Cardiac muscle cell (in vitro differentiated cells and primary cell): Measurements from ENCODE around the gene ARHGEF2. TPM values are rescaled to one million over a fixed set of nuclear protein-coding genes. Genes with fewer than 3 reads are reported as not detected.

ENCODE experiments used
- DNase-seq, 2 donors: peaks; one replicate each; pipeline versions ENCODE4 v3.0.0 to v3.0.0-alpha.2; 2010 to 2017; ENCODE audit warnings: low read depth in 1 of 2, low spot score in 1 of 2
- H3K27ac ChIP-seq: fragments of 200-600 bp; sonication (generic); 2 replicates; pipeline ENCODE4 v1.5.1; 2016
- H3K27me3 ChIP-seq: fragments of 200-600 bp; sonication (generic); 2 replicates; pipeline ENCODE4 v1.6.0; 2016; ENCODE audit warnings: control low read depth
- H3K36me3 ChIP-seq: fragments of 200-600 bp; sonication (generic); 2 replicates; pipeline ENCODE4 v1.5.1; 2016; ENCODE audit warnings: control low read depth
- H3K4me1 ChIP-seq: fragments of 200-600 bp; sonication (generic); 2 replicates; pipeline ENCODE4 v1.8.1; 2017; ENCODE audit warnings: low read depth, mild to moderate bottlenecking, mixed run types
- H3K4me3 ChIP-seq: fragments of 200-600 bp; sonication (generic); 2 replicates; pipeline ENCODE4 v1.5.1; 2016; ENCODE audit warnings: mild to moderate bottlenecking
- H3K9me3 ChIP-seq: fragments of 200-600 bp; sonication (generic); 2 replicates; pipeline ENCODE4 v1.5.1; 2017; ENCODE audit warnings: low read depth, mild to moderate bottlenecking, control low read depth
- polyA plus RNA-seq: library from polyadenylated mRNA; unstranded; fragments of >200 nt; fragmentation: Nextera tagmentation; extraction: Ambion mirVana; gene quantifications from 2 replicates; pipeline ENCODE4 v1.2.1, GENCODE V29; 2016
- total RNA-seq: library from RNA; depleted of rRNA; stranded (reverse); fragments of >200 nt; gene quantifications from 2 replicates; pipeline ENCODE4 v1.2.3, GENCODE V29; 2016
- TF ChIP-seq, protein P1 (sequence below): IDR thresholded peaks from 2 replicates; pipeline ENCODE4 v1.5.1; 2012; ENCODE audit warnings: low read depth, mild to moderate bottlenecking, low read length

Gene ARHGEF2
- total and polyA plus RNA-seq, 2 experiments from 2014 or later: 38.6 to 126 TPM

DNA sequence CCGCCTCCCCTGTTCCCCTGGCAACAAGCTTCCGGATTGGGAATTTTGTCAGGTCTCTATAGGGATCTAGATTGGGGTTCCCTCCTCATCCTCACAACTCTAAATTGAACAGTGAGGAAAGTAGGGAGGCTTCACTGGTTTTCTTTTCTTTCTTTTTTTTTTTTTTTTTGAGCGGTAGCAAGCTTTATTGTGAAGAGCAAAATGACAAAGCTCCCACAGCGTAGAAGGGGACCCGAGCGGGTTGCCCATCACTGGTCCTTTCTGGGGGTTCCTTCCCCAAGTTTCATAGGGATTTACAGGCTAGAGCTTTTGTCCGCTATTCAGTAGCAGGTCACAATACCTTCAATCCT is 10.3 kb downstream of the ARHGEF2 start:
- Histone ChIP-seq H3K27ac (peak overlapping the region; percentile 84), H3K4me1 (peaks cover 39% of the 10 kb centered on the region), H3K27me3 (no peaks in the 10 kb centered on the region), H3K9me3 (no peaks in the 10 kb centered on the region), H3K36me3 (peaks cover 9% of the 10 kb centered on the region), H3K4me3 (no peak overlapping the region)
- DNase-seq: no peak
- TF ChIP-seq, protein P1, sequence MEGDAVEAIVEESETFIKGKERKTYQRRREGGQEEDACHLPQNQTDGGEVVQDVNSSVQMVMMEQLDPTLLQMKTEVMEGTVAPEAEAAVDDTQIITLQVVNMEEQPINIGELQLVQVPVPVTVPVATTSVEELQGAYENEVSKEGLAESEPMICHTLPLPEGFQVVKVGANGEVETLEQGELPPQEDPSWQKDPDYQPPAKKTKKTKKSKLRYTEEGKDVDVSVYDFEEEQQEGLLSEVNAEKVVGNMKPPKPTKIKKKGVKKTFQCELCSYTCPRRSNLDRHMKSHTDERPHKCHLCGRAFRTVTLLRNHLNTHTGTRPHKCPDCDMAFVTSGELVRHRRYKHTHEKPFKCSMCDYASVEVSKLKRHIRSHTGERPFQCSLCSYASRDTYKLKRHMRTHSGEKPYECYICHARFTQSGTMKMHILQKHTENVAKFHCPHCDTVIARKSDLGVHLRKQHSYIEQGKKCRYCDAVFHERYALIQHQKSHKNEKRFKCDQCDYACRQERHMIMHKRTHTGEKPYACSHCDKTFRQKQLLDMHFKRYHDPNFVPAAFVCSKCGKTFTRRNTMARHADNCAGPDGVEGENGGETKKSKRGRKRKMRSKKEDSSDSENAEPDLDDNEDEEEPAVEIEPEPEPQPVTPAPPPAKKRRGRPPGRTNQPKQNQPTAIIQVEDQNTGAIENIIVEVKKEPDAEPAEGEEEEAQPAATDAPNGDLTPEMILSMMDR: no peak

DNA sequence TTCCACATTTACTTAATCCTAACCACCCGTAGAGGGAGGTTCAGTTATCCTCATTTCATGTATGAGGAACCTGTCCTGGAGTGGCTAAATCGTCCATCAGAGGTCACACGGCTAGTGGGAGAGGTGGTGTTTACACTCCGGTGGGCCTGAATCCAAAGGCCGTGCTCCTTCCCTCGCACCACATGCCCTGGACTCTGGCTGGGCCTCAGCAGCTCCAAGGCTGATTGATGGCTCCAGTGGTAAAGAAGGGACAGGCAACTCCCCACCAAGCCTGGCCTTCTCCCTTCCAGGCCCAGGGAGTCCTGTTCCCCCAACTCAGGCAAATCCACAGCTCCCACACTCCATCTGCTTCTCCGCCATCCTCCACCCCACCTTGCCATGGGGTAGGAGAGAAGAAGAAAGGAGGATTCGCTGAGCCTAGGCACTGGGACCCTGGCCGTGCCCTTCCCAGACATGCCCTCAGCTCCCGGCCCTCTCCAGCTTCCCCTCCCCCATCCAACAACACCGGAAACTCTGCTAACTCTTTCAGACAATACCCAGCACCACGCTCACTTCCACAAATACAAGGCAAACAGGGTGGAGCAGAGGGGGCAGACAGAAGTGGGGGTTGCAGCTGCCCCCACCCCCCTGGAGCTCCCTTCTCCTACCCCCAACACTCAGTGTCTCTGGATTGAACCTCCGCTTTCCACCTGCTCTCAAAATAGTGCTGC is 10.9 kb downstream of the ARHGEF2 start:
- Histone ChIP-seq H3K27ac (peak overlapping the region; percentile 84), H3K4me1 (peaks cover 39% of the 10 kb centered on the region), H3K36me3 (peaks cover 14% of the 10 kb centered on the region), H3K4me3 (no peak overlapping the region), H3K9me3 (no peaks in the 10 kb centered on the region), H3K27me3 (no peaks in the 10 kb centered on the region)
- TF ChIP-seq, protein P1: no peak
- DNase-seq: no peak

DNA sequence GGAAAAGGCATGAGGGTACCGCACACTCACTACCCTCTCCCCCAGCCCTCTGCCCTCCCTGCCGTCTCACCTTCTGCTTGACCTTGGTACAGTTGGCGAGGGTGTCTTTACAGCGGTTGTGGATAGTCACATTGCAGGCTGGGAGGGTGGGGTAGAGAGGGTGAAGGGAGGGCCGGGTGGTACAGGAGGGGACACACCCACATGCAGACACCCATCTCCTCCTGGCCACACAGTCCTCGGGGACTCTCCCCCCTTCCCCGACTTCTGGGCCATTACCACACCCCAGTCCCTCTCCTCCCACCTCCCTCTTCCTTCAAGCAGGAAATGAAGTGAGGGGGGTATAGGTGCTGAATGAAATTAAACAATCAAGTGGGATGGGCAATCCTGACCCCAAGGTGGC is 11.6 kb downstream of the ARHGEF2 start:
- no peak for DNase-seq
- Histone ChIP-seq H3K36me3 (peaks cover 21% of the 10 kb centered on the region), H3K9me3 (no peaks in the 10 kb centered on the region), H3K4me3 (no peak overlapping the region), H3K27ac (peak overlapping the region; percentile 84), H3K4me1 (peaks cover 39% of the 10 kb centered on the region), H3K27me3 (no peaks in the 10 kb centered on the region)
- TF ChIP-seq, protein P1: no peak

DNA sequence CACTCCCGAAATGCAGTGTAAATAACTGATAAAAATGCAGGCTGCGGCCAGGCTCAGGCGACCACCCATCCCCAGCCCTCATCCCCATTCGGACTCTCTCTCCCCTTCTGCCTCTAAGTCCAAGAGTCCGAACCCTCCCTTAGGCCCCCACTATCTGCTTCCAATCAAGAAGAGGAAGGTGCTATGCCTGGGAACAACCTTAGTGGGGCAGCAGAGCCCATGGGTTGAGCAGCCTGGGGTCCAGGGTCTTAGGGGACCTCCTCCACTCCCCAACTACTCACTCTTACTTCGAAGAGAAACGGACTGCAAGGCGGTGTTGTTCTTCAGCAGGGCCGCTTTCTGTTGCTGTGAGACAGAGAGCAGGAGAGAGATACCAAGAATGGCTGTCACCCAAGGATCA is 12.2 kb downstream of the ARHGEF2 start:
- Histone ChIP-seq H3K27me3 (no peaks in the 10 kb centered on the region), H3K9me3 (no peaks in the 10 kb centered on the region), H3K4me1 (peaks cover 39% of the 10 kb centered on the region), H3K36me3 (peaks cover 25% of the 10 kb centered on the region), H3K27ac (peak overlapping the region; percentile 84), H3K4me3 (no peak overlapping the region)
- TF ChIP-seq, protein P1: peak; percentile 17
- no peak for DNase-seq

DNA sequence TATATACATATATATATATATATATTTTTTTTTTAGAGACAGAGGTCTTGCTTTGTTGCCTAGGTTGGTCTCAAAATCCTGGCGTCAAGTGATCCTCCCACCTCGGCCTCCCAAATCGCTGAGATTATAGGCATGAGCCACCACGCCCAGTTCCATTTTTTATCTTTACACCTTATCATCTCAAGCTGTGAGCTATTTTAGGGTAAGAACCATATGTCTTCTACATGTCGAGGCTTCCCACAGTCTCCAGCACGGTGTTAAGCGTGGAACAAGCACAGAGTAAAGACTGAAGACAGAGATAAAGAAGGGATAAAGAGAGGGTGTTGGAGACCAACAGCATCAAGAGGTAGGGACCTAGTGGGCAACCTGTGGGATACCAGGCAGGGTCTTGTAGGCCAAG is 14.2 kb downstream of the ARHGEF2 start:
- peaks cover 33% of the 10 kb centered on the region for H3K4me1 ChIP-seq
- no peaks in the 10 kb centered on the region for H3K27me3 ChIP-seq
- H3K9me3 ChIP-seq: no peaks in the 10 kb centered on the region
- H3K36me3 ChIP-seq: peaks cover 38% of the 10 kb centered on the region
- H3K4me3 ChIP-seq: no peak overlapping the region
- TF ChIP-seq, protein P1: no peak
- H3K27ac ChIP-seq: no peak overlapping the region
- DNase-seq: no peak
